Kidney epithelial cell (primary cell): ENCODE data around the gene TRMT112. TPM values are rescaled to one million over a fixed set of nuclear protein-coding genes. Genes with fewer than 3 reads are reported as not detected.

Experiments used
- DNase-seq: peaks from one replicate; pipeline ENCODE4 v3.0.0-alpha.2; 2010; ENCODE audit warnings: low read depth
- H3K27me3 ChIP-seq: 2 replicates; pipeline ENCODE4 v1.6.0; 2011; ENCODE audit warnings: low read length; ENCODE audit not compliant: control insufficient read depth, insufficient read depth
- H3K36me3 ChIP-seq: 2 replicates; pipeline ENCODE4 v1.5.1; 2011; ENCODE audit warnings: low read length; ENCODE audit not compliant: control insufficient read depth, insufficient read depth
- H3K4me3 ChIP-seq: 2 replicates; pipeline ENCODE4 v1.5.1; 2011; ENCODE audit warnings: low read depth, mild to moderate bottlenecking, control low read depth, low read length
- total RNA-seq: library from RNA; depleted of rRNA; stranded (reverse); fragments of >200 nt; gene quantifications from 2 replicates; pipeline ENCODE4 v1.2.3, GENCODE V29; 2015
- TF ChIP-seq, protein P1 (sequence below): IDR thresholded peaks from 2 replicates; pipeline ENCODE4 v1.5.1; 2011; ENCODE audit warnings: mild to moderate bottlenecking, moderate library complexity, low read length, control low read depth, inconsistent platforms; ENCODE audit not compliant: insufficient read depth, poor library complexity, severe bottlenecking

TRMT112 gene
- total RNA-seq, 1 donor from 2014 or later, result 366 TPM

DNA sequence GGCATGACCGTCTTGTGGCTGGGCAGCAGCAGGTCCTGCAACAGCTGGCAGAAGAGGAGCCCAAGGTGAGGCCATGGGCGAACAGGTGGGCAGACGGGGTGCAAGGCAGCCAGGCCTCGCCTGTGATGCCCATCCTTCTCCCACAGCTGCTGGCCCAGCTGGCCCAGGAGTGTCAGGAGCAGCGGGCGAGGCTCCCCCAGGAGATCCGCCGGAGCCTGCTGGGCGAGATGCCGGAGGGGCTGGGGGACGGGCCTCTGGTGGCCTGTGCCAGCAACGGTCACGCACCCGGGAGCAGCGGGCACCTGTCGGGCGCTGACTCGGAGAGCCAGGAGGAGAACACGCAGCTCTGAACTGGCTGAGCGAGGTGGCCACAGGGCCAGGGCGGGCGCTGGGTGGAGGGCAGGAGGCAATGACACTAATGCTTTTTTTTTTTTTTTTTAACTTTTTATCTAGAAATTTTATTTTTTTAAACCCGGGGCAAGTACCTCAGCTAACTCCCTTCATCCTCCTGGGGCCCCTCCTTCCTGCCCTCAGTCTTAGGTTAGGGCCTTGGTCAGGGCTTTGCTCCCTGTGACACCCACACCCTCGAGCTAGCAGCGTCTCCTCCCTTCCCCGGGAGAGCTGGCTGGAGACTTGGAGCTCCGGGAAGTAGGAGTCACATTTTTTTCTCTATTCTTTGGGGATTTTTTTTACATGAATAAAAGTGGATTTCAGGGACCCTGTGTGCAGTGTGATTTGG lies 50.0 kb downstream of the TRMT112 start:
- no peak for DNase-seq
- TF ChIP-seq, protein P1, sequence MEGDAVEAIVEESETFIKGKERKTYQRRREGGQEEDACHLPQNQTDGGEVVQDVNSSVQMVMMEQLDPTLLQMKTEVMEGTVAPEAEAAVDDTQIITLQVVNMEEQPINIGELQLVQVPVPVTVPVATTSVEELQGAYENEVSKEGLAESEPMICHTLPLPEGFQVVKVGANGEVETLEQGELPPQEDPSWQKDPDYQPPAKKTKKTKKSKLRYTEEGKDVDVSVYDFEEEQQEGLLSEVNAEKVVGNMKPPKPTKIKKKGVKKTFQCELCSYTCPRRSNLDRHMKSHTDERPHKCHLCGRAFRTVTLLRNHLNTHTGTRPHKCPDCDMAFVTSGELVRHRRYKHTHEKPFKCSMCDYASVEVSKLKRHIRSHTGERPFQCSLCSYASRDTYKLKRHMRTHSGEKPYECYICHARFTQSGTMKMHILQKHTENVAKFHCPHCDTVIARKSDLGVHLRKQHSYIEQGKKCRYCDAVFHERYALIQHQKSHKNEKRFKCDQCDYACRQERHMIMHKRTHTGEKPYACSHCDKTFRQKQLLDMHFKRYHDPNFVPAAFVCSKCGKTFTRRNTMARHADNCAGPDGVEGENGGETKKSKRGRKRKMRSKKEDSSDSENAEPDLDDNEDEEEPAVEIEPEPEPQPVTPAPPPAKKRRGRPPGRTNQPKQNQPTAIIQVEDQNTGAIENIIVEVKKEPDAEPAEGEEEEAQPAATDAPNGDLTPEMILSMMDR, result no peak
- Histone ChIP-seq H3K36me3 (peaks cover 3% of the 10 kb centered on the region), H3K4me3 (no peak overlapping the region), H3K27me3 (no peaks in the 10 kb centered on the region)

Other genes starting within 250 kb of the TRMT112 start
- 12.3 and 23.5 TPM in 2 replicates for gene MACROD1, start 151.4 kb downstream of the TRMT112 start, total RNA-seq
- gene STIP1, start 131.4 kb downstream of the TRMT112 start, total RNA-seq, result 138 and 148 TPM in 2 replicates
- 0.25 and 2.1 TPM in 2 replicates for gene FERMT3, start 110.8 kb downstream of the TRMT112 start, total RNA-seq
- gene TRPT1, start 91.4 kb downstream of the TRMT112 start, total RNA-seq, result 59.8 and 77.1 TPM in 2 replicates
- gene NUDT22, start 91.3 kb downstream of the TRMT112 start, total RNA-seq, result 50.7 and 61.1 TPM in 2 replicates
- 14.8 and 21.7 TPM in 2 replicates for gene DNAJC4, start 87.0 kb downstream of the TRMT112 start, total RNA-seq
- 54.7 and 61.4 TPM in 2 replicates for gene VEGFB, start 83.0 kb downstream of the TRMT112 start, total RNA-seq
- gene FKBP2, start 76.5 kb downstream of the TRMT112 start, total RNA-seq, result 61.1 and 110 TPM in 2 replicates
- gene PPP1R14B, start 70.6 kb downstream of the TRMT112 start, total RNA-seq, result 599 and 634 TPM in 2 replicates
- 25.4 and 32.5 TPM in 2 replicates for gene PLCB3, start 66.0 kb downstream of the TRMT112 start, total RNA-seq
- 118 and 153 TPM in 2 replicates for gene BAD, start 32.9 kb downstream of the TRMT112 start, total RNA-seq
- gene GPR137, start 31.7 kb downstream of the TRMT112 start, total RNA-seq, result 21.9 and 44.3 TPM in 2 replicates
- not detected in 2 replicates for gene KCNK4, start 26.3 kb downstream of the TRMT112 start, total RNA-seq
- gene CATSPERZ, start 17.2 kb downstream of the TRMT112 start, total RNA-seq, result not detected in 2 replicates
- 54.3 and 58.8 TPM in 2 replicates for gene ESRRA, start 12.0 kb downstream of the TRMT112 start, total RNA-seq
- 489 and 562 TPM in 2 replicates for gene PRDX5, start 562 bp upstream of the TRMT112 start, total RNA-seq
- gene CCDC88B, start 22.6 kb upstream of the TRMT112 start, total RNA-seq, result 1.3 and 2.3 TPM in 2 replicates
- 35.7 and 43.0 TPM in 2 replicates for gene RPS6KA4, start 41.6 kb upstream of the TRMT112 start, total RNA-seq
- not detected in 2 replicates for gene SLC22A11, start 238.4 kb upstream of the TRMT112 start, total RNA-seq